Measurements from ENCODE around the gene SULT6B1.

The SULT6B1 gene

DNA sequence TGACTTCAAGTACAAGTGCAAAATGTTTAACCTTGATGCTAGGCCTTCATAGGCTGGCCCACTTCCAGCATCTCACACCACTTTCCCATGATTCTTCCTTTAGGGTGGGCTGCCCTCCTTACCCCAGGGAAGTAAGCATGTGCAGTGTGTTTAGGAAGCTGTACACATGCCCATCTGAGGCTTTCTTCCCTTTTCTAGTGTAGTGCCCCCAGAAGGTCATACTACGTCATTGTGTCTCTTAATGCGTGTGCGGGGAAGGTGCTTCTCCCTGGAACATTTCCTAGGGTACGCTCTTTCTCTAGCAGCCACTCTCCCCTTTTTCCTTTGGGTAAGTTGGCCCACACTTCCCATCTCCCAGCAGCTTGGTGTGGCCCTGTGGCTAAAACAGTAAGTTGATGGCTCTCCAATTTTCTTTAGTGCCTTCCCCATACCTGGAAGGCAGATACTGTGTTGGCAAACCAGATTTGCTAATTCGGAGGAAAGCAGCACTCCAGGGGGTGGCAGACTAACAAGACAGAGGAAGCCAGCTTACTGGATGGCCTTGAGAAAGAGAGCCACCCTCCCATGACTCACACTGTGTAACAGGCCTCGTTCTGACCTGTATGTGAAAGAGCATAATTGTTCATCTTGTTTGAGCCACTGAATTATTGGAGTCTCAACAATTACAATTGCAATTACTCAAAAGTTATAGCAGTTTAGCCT, 1.1 kb upstream of the SULT6B1 start:
- Histone ChIP-seq H3K9me3 (no peaks in the 10 kb centered on the region), H3K27me3 (ENCODE audit: low read depth) (no peaks in the 10 kb centered on the region), H3K4me1 (peaks cover 9% of the 10 kb centered on the region), H3K36me3 (replicated peaks) (no peaks in the 10 kb centered on the region), H3K4me3 (no peak overlapping the region)
- in situ Hi-C loops (cut with MboI; ENCODE audit: low sequenced_read_pairs): no loop called here
- peak in 1 of 2 experiments; percentile 45 for DNase-seq (ENCODE audit: low spot score in 2 of 2)

DNA sequence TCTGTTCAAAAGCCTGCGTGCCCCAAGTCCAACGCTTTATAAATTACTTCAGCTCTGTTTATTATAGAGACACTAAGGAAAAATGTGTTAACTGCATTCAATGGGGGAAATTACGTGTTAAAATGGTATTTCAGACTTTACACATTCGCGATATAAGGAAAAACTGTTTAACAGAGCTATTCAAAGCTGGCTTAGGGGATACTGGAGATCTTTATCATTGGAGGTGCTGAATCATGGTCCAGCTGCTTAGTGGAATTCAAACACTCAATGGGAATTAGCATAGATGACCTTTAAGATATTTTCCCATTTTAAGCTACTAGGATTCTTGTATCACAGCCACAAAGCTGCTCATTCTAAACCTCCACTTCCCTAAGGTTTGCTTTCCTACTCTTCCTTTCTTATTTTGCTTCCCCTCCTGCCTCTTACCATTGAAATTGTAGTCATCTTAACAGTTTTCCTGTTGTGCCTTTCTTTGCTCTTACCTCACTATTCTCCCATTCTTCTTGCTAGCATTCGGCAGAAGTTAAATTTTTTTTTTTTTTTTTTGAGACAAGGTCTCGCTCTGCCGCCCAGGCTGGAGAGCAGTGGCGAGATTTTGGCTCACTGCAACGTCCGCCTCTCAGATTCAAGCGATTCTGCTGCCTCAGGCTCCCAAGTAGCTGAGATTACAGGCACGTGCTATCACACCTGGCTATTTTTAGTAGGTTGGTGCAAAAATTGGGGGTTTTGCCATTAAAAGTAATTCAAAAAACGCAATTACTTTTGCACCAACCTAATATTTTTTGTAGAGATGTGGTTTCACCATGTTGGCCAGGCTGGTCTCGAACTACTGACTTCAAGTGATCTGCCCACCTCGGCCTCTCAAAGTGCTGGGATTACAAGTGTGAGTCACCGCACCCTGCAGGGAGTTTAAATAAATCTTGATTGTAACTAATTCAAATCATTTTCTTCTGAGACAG, 6.5 kb downstream of the SULT6B1 start:
- no peaks in the 10 kb centered on the region for H3K9me3 ChIP-seq
- peak in 1 of 2 experiments; percentile 91 for DNase-seq (ENCODE audit: low spot score in 2 of 2)
- H3K4me1 ChIP-seq: peaks cover 7% of the 10 kb centered on the region
- no peak overlapping the region for H3K4me3 ChIP-seq
- no peaks in the 10 kb centered on the region for H3K27me3 ChIP-seq (ENCODE audit: low read depth)
- no peaks in the 10 kb centered on the region for H3K36me3 ChIP-seq (replicated peaks)
- in situ Hi-C loops (cut with MboI; ENCODE audit: low sequenced_read_pairs): no loop called here

DNA sequence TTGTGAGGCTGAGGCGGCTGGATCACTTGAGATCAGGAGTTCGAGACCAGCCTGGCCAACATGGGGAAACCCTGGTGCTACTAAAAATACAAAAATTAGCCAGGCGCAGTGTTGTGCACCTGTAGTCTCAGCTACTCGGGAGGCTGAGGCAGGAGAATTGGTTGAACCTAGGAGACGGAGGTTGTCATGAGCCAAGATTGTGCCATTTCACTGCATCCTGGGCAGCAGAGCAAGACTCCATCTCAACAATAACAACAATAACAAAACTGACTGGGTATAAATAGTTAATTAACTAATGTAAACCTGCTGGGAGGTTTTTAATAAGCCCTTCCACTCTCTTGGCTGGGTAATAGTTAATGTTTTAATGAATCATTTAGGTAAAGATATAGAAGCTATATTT, 7.8 kb downstream of the SULT6B1 start:
- H3K4me1 ChIP-seq: peaks cover 7% of the 10 kb centered on the region
- no peaks in the 10 kb centered on the region for H3K36me3 ChIP-seq (replicated peaks)
- in situ Hi-C loops (cut with MboI; ENCODE audit: low sequenced_read_pairs): no loop called here
- H3K27me3 ChIP-seq (ENCODE audit: low read depth): no peaks in the 10 kb centered on the region
- DNase-seq (ENCODE audit: low spot score in 2 of 2): no peak
- H3K9me3 ChIP-seq: no peaks in the 10 kb centered on the region
- H3K4me3 ChIP-seq: no peak overlapping the region

DNA sequence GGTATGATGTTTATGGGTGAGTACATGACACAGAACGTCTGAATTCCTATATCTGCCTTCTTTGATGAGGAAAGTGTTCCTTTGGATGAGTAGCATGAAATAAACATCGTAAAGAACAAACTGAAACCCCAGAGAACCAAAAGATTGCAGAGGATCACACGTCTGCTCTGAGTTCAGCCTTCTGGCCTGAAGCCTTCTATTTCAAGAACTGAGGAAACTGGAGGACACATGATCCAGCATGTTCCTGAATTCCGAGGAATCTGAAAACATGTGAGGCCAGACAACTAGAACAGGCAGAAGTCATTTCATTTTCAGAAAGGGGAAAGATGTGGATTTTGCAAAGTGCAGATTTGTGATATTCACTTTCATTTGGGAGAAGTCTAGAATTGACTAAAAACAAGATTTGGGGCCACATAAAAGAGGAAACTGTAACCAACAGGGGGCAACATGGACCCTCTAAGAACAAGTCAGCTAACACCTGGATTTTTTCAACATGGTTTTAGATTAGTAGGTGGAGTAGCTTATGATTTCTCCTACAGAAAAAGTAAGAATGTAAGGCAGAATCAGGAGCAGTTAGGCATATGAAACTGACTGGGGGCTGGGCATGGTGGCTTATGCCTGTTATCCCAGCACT, 8.3 kb downstream of the SULT6B1 start:
- Histone ChIP-seq H3K4me3 (no peak overlapping the region), H3K9me3 (no peaks in the 10 kb centered on the region), H3K36me3 (replicated peaks) (no peaks in the 10 kb centered on the region), H3K4me1 (peaks cover 7% of the 10 kb centered on the region), H3K27me3 (ENCODE audit: low read depth) (no peaks in the 10 kb centered on the region)
- in situ Hi-C loops (cut with MboI; ENCODE audit: low sequenced_read_pairs): no loop called here
- DNase-seq (ENCODE audit: low spot score in 2 of 2): no peak

DNA sequence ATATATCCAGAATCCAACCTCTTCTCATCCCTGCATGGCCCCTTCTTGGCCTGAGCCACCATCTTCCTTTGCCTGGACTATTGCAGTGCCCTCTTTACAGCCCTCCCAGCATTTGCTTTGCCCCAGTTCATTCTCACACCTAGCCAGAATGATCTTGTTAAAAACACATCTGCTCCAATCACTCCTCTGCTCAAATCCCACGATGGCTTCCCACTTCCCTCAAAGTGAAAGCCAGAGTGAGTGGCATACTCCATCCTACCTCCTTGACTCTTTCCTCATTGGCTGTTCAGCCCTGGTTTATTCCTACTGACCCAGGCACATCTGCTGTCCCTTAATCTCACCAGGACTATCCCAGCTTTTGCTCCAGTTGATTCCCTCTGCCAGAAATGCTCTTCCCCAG, 14.7 kb downstream of the SULT6B1 start:
- Histone ChIP-seq H3K9me3 (no peaks in the 10 kb centered on the region), H3K4me3 (no peak overlapping the region), H3K27me3 (ENCODE audit: low read depth) (no peaks in the 10 kb centered on the region), H3K36me3 (replicated peaks) (no peaks in the 10 kb centered on the region), H3K4me1 (no peaks in the 10 kb centered on the region)
- DNase-seq (ENCODE audit: low spot score in 2 of 2): no peak
- in situ Hi-C loops (cut with MboI; ENCODE audit: low sequenced_read_pairs): no loop called here

DNA sequence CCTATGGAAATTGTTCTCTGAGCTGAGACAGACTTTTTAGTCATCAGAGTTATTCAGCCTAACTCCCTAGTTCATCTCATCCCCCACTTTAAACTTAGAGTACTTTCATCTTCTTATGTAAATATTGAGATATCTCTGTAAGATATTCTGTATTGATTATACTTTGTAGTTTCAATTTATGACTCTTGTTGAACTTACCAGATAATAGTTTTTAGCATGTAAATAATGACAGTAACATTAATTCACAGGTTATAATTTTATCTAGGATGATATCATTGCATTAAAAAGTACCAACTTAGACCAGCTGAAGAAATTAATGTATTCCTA, 16.9 kb downstream of the SULT6B1 start:
- H3K4me1 ChIP-seq: no peaks in the 10 kb centered on the region
- H3K4me3 ChIP-seq: no peak overlapping the region
- no peaks in the 10 kb centered on the region; the same call in 1 of the 2 replicates for H3K36me3 ChIP-seq (replicated peaks)
- H3K27me3 ChIP-seq (ENCODE audit: low read depth): 0 out of 2 replicates have a peak, but pooled peaks cover 4% of the 10 kb centered on the region
- no peak for DNase-seq (ENCODE audit: low spot score in 2 of 2)
- in situ Hi-C loops (cut with MboI; ENCODE audit: low sequenced_read_pairs): no loop called here
- no peaks in the 10 kb centered on the region for H3K9me3 ChIP-seq

DNA sequence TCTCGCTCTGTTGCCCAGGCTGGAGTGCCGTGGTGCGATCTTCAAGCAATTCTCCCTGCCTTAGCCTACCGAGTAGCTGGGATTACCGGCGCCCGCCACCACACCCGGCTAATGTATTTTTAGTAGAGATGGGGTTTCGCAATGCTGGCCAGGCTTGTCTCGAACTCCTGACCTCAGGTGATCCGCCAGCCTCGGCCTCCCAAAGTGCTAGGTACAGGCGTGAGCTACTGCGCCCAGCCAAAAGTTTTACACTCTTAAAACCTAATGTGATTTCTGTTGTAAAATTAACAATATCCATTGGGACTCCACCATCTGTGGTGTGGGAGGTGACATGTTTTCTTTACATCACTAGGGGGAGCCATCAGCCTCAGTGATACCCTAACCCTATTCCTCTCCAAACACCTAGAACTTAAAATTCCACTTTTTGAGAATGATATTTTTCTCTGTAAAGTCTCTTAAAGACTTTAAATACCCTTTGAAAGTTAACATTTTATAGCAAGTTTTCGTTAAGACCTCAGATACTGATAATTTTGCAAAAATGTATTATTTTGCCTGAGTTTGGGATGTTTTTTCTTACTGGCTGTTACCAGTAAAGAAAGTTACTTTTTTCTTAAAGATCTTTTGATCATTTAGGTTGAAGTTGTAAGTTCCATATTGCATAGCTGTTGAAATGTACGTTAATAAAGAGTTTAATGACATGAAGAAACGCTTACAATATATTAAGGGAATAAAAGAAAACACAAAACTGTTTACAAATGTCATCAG, 20.1 kb downstream of the SULT6B1 start:
- DNase-seq (ENCODE audit: low spot score in 2 of 2): peak; percentile 59 to 69
- in situ Hi-C loops (cut with MboI; ENCODE audit: low sequenced_read_pairs): no loop called here
- Histone ChIP-seq H3K4me1 (no peaks in the 10 kb centered on the region), H3K9me3 (peaks cover 8% of the 10 kb centered on the region; the same call in 1 of the 2 replicates), H3K4me3 (no peak overlapping the region), H3K27me3 (ENCODE audit: low read depth) (0 out of 2 replicates have a peak, but pooled peaks cover 4% of the 10 kb centered on the region), H3K36me3 (replicated peaks) (no peaks in the 10 kb centered on the region; the same call in 1 of the 2 replicates)

DNA sequence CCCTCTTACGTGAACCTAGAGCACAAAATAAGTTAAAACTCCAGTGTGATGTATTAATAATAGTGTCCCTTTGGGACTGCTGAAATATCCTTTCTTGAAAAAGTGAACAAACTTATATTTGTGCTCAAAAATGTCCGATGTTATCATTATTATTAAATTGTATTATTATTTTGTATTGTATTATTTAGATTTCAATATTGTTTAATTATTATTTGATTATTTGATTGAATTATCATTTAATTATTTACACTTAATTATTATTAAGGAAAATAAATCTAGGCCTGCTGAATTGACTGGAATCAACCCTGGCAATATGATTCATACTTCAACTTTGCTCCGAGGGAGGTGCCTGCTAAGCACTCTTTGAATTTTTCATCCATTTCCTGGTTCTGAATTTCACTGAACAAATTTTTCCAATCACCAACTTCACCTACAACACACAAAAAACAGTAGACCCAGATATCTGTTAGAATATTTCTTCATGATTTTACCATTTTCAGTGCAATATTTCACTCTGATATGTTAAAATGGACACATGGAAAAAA, 20.8 kb downstream of the SULT6B1 start:
- no peak for DNase-seq (ENCODE audit: low spot score in 2 of 2)
- Histone ChIP-seq H3K36me3 (replicated peaks) (no peaks in the 10 kb centered on the region; the same call in 1 of the 2 replicates), H3K27me3 (ENCODE audit: low read depth) (0 out of 2 replicates have a peak, but pooled peaks cover 4% of the 10 kb centered on the region), H3K9me3 (peaks cover 9% of the 10 kb centered on the region; the same call in 1 of the 2 replicates), H3K4me1 (no peaks in the 10 kb centered on the region), H3K4me3 (no peak overlapping the region)
- in situ Hi-C loops (cut with MboI; ENCODE audit: low sequenced_read_pairs): no loop called here

DNA sequence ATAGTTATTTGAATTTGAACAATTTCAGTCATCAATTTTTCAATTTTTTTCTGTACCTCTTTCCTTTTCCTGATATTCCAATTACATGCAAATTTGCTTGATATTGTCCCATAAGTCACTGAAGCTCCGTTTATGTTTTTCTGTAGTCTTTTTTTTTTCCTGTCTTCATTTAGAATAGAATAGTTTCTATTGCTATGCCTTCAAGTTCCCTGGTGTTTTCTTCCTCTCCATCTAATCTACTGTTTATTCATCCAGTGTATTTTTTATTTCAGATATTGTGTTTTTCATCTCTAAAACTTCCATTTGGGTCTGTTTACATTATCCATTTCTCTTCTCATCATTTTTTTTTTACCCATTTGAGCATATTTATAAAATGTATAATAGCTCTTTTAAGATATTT, 23.7 kb downstream of the SULT6B1 start:
- in situ Hi-C loops (cut with MboI; ENCODE audit: low sequenced_read_pairs): no loop called here
- DNase-seq (ENCODE audit: low spot score in 2 of 2): no peak
- no peak overlapping the region for H3K4me3 ChIP-seq

DNA sequence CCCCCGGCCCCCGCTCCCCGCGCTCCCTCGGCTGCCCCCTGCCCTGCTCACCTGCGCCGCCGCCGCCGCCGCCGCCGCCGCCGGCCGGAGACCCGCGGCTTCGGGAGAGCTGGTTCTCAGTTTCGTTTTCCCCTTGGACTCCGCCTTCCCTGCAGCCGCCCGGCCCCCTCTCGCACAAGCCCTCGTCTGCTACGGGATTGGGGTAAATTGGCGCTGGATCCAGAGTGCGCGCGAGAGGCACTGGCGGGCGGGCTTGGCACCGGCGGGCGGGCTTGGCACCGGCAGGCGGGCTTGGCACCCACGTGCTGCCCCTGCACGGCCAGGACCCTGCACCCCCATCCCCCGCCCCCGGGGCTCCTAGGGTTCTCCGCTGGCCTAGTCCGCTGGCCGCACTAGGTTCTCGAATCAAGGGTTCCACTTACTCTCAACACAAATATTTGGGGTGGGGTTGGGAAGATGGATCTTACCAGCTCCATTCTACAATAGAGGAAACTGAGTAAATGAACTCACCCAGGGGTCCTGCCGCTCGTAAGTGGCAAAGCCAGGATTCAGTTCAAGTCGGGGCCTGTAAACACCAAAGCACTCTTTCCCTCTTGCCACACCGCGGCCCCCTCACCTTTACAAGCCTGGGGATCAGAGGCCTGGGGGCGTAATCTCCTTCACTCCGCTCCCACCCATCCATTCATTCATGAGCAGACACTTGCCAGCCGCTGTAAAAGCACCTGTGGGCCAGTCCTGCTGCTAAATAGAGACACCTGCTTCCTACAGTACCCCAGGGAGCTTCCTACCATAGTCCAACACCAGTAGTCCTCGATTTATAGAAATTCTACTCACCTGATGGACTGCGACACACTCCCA, 31.4 kb downstream of the SULT6B1 start, which contains the start of gene EIF2AK2:
Gene EIF2AK2 (minus strand): TSS at position 124 of the 858 bp plus-strand sequence. CDS start 9,174 bp downstream, outside the sequence.
- Histone ChIP-seq H3K4me3 (peak within 1 kb of the TSS; percentile 66), H3K27me3 (ENCODE audit: low read depth) (no peaks in the 10 kb centered on the region), H3K9me3 (no peaks in the 10 kb centered on the region), H3K36me3 (replicated peaks) (peaks cover 4% of the 10 kb centered on the region), H3K4me1 (peaks cover 18% of the 10 kb centered on the region)
- DNase-seq (ENCODE audit: low spot score in 2 of 2): peak; percentile 85 to 91
- in situ Hi-C loops (cut with MboI; ENCODE audit: low sequenced_read_pairs): no loop called here

More for the DNA sequence above, 23.7 kb downstream of the SULT6B1 start:
- peaks cover 9% of the 10 kb centered on the region; the same call in 1 of the 2 replicates for H3K9me3 ChIP-seq
- H3K27me3 ChIP-seq (ENCODE audit: low read depth): 0 out of 2 replicates have a peak, but pooled peaks cover 4% of the 10 kb centered on the region
- no peaks in the 10 kb centered on the region for H3K4me1 ChIP-seq
- no peaks in the 10 kb centered on the region; the same call in 1 of the 2 replicates for H3K36me3 ChIP-seq (replicated peaks)

DNA sequence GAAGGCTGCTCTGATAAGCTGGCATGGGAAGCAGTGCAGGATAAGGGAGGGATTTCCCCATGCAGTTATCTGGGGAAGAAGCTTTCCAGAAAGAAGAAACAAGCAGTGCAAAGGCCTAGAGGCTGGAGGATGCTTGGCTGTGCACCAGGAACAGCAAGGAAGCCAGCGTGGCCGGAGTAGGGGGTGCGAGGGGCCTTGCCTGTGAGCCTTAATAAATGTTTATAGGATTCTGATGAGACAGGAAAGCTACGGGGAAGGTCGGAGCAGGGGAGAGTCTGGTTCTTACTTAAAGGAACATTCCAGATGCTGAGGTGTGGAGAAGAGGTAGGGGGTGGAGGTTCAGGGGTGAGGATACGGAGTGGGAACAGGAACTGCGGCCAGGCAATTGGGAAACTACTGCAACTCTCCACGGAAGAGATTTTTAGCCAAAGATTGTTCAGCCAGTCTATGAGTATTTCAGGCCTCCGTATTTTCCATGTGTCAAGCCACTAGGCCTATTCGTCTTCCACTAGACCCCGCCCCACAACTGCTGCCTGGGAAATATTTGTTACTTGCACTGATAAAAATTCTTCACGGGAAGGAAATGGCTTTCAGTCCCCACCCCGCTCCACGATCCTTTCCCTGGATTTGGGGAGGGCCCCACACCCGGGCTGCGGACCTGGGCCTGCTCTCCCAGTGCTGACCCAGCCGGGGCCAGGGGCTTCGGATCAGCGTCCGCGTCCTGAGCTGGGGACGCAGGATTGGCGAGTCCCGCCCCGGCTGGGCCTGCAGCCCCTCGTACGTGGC, 32.2 kb downstream of the SULT6B1 start:
- no peaks in the 10 kb centered on the region for H3K9me3 ChIP-seq
- DNase-seq (ENCODE audit: low spot score in 2 of 2): peak; percentile 71 to 79
- H3K4me3 ChIP-seq: peak overlapping the region; percentile 66
- no peaks in the 10 kb centered on the region for H3K27me3 ChIP-seq (ENCODE audit: low read depth)
- H3K4me1 ChIP-seq: peaks cover 20% of the 10 kb centered on the region
- in situ Hi-C loops (cut with MboI; ENCODE audit: low sequenced_read_pairs): no loop called here
- peaks cover 4% of the 10 kb centered on the region for H3K36me3 ChIP-seq (replicated peaks)

Data from HAP-1 (cell line).